HG03378 (cell line): ENCODE results near the gene SPR.

Experiments used
- ATAC-seq: cut with Tn5 transposase; IDR thresholded peaks from one replicate; pipeline ENCODE4 v1.9.1; 2021; ENCODE audit warnings: mild to moderate bottlenecking, moderate library complexity; ENCODE audit not compliant: unreplicated experiment

Gene SPR

DNA sequence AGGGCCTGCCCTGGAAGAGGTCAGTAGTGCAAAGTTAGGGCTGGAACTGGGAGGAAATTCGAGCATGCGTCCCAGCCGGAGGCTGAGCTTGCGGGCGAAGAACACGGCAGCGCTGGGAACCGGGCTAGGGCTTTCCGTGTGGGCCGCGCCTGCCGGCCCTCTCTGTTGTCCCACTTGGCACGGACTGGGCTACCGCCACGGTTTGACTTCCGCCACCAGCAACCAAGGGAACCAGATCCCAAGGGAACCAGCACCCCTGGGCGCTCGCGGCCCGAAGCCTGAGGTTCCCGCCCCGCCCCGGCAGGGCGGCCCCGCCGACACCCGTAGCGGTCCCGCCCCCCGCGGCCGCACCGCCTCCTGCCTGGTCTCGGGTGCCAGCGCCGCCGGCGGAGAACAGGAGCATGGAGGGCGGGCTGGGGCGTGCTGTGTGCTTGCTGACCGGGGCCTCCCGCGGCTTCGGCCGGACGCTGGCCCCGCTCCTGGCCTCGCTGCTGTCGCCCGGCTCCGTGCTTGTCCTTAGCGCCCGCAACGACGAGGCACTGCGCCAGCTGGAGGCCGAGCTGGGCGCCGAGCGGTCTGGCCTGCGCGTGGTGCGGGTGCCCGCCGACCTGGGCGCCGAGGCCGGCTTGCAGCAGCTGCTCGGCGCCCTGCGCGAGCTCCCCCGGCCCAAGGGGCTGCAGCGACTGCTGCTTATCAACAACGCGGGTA is at the start of gene SPR:
Gene SPR, plus strand, starts transcription at position 377 of the 708 bp plus-strand sequence. Its CDS starts 25 bp downstream, at position 402.
- peak; percentile 68 for ATAC-seq

DNA sequence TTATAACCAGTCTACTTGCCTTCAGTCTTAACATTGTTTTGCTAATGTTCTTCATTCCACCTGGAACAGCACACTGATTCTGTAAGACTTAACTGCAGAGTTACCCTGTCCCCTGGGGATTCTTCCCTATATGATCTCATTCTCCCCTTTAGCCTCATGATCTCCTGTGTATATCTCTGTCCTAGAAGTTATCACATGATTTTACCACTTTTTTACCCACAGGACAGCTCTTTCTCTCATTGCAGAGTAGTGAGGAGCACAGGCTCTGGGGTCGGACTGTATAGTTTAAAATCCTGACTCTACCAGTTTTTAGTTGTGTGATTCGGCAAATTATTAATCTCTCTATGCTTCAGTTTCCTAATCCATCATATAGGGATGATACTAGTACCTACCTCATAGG is 47.1 kb upstream of the SPR start:
- ATAC-seq = no peak

DNA sequence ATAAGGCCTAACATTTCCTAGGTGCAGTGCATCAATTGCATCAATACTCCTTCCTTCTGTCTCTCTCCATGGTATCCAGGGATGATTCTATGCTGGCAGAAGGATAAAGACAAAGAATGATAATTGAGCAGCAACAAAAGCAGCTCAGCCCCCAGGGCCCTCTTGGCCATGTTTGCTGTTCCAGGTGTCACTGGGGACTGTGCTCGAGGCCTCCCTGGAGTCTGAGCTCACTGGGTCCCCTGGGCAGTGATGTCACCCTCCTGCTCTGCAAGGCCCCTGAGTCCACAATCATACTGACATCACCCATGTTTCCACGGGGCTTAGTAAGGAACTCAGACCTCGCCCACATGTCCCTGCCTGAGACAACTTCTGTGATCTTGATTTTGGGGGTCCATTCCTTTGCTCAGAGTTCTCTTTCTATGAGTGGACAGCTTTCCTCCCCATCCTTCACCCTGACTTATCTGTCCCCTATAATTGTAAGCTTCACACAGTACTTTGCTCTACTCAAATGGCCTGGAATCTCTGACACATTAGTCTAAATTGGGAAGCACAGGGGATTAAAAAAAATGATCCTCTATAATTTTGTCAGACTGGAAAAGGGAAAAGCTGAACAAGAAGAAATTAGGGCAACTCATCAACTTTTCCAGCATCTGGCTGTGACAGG is 45.6 kb upstream of the SPR start:
- ATAC-seq = no peak

DNA sequence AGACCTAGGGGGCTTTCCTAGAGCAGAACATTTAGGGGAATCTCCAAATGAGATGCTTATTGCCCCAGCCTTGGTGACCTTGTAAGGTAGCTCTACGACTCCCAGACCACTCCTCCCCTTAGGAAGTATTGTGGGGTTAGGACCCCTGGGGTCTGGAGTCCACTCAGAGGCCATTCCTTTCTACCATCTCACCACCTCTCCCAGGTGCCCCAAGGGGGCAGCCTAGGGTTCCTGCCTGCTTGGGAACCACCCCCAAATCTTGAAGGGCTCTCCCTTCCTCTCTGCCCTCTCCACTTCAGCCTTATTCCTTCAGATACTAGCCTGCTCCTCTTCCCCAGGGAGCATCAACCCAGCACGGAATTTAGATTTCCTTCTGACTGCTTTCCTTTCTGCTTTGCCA is 43.9 kb upstream of the SPR start:
- ATAC-seq = no peak

DNA sequence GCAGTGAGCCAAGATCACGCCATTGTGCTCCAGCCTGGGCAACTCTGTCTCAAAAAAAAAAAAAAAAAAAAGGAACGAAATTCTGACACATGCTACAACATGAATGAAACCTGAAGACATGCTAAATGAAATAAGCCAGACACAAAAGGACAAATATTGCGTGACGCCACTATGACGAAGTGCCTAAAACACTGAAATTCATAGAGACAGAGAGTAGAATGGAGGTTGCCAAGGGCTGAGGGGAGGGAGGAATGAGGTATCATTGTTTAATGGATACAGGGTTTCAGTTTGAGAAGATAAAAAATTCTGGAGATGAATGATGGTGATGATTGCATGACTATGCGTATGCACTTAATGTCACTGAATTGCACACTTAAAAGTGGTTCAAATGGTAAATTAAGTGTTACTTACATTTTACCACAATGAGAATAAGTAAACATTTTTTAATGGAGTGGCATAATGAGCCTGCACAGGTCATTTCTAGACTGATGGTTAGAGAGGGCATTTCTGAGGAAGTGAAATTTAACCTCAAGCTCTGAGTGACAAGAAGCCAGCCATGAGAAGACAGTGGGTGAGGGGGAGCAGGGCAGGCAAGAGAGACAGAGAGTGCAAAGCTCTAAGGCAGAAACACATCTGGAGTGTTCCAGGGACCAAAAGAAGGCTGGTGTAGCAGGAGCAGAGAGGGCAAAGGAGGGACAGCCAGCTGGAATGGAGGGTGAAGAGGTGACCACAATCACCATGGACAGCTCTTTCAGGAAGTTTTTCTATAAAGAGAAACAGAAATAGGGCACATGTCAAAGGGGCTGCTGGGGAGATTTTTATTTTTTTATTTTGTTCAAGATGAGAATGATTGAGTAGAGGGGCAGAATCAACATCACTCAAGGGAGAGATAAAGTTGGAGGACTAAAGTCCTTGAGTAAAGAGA is 40.8 kb upstream of the SPR start:
- ATAC-seq = peak; percentile 98

DNA sequence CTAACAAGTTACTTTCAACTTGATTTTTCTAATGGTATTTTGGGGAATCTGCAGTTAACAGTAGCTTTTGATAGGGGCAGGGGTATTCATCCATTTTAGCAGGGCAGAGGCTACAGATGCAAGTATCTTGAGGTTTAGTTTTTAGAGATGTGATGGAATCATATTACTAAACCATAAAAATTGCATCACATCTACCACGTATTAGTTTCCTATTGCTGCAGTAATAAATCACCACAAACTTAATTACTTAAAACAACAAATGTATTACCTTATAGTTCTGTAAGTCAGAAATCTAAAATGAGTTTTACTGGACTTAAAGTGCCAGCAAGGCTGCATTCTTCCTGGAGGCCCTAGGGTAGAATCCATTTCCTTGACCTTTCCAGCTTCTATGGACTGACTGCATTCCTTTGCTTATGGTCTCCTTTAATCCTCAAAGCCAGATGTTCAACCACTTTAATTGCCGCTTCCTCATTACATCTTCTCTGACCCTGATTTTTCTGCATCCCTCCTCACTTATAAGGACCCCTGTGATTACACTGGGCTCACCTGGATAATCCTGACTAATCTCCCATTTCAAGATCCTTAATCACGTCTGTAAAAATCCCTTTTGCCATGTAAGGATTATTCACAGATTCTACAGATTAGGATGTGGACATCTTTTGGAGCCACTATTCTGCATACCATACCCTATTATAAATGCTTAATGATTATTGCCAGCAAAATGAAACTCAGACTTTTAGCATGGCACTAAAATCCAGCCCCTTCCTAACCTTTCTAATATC is 39.5 kb upstream of the SPR start:
- no peak for ATAC-seq

DNA sequence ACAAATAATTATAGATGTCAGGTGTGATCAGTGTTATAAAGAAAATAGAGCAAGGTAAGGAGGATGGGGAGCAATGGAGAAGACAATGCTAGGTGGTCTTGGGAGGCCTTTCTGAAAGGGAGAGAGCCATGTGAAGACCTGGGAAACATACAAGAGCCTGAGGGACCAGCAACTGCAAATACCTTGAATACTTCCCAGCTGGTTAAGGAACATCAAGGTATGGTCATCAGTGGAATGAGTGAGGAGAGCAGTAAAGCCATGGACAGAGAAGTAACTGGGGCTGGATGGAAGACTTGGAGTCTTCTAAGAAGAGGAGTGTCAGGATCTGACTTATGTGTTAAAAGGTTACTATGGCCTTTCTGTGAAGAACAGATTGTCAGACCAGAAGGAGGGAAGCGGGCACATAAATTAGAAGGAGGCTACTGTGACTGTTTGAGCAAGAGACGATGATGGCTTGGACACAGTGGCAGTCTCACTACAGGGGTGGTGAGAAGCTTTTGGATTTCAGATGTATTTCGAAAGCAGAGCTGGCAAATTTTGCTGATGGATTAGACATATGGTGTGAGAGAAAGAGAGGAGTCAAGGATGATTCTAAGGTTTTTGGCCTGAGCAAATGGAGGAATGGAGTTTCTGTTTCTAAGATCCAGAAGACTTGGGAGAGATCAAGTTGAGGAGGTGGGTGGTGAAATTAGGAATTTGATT is 38.6 kb upstream of the SPR start:
- ATAC-seq = no peak

DNA sequence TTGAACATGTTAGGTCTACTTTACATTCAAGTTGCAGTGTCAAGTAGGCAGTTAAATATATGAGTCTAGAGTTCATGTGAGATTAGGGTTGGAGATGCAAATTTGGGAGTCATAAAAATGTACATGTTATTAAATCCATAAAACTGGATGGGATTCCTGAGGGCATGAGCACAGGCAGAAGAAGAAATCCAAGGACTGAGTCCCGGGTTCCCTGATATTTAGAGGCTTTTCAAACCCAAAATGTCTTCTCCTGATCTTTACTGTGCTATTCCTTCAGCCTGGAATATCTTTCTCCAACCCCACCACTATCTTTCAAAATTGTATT is 38.1 kb upstream of the SPR start:
- ATAC-seq = no peak

DNA sequence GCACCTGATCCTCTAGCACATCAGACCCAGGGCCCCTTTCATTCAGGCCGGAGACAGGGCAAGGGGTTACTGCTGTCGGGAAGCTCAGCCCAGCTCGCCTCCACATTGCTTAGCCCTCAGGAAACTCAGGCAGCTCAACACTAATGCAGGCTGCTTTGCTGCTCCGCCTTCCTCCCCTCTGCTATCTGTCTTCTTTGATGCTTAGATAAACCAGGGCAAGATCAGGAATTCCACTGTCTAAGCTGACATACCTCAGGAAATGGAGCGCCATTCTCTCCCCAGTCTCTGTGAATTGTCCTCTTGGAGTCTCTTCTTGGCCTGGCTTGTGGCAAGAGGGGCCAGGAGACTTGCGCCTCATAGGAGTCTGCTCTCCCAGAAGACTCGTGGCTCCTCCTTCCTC is 35.9 kb upstream of the SPR start:
- no peak for ATAC-seq

DNA sequence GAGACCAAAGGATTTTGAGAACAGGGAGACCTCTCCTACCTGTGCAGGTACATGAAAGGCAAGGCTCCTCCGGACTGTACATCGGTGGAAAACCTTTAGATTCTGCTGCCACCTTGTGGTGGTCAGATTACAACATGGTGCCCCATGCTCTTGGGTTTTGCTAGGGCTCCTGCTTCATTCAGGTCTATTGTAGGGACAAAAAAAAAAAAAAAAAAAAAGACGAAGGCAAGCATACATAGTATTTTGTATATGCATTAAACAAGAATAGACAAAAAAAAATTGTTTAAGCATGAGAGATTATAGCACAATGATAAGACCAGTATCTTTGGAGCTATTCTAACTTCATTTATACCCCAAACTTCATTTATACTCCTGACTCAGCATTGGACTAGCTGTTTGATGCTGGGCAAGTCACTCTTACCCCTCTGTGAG is 27.4 kb upstream of the SPR start:
- peak; percentile 54 for ATAC-seq

DNA sequence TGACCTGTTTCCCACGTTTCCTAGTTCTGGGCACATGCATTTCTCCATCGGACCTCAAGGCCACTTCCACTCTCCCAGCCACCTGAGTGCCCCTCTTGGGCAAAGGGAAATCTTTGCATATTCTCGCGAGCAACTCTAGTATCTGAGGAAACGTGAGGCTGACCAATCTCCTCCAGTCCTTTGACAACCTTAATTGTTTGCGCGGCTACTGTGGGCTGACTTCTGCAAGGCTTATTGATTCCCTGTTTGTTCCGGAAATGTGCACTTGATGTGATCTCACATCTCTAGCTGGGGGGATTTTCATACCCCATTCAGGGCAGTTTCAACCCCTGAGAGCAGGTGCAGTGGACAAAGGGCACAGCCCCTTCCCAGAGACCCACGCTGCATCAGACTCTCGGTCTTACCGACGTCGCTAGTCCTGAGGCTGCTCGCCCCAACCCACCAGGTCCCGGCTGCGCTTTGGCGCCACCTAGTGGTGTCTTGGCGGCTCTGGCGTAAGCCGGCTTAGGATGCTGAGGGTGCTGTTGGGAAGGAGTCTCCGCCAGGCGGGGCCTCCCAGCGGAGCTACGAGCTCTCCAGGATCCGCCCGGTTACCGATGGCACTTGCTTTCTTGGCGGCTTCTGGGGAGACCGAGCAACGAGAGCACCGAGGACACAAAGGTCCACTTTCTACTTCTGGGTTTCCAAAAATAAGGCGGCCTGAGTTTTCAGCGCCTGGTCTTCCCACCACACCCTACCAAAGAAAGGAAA is 24.8 kb upstream of the SPR start:
- peak; percentile 81 for ATAC-seq

DNA sequence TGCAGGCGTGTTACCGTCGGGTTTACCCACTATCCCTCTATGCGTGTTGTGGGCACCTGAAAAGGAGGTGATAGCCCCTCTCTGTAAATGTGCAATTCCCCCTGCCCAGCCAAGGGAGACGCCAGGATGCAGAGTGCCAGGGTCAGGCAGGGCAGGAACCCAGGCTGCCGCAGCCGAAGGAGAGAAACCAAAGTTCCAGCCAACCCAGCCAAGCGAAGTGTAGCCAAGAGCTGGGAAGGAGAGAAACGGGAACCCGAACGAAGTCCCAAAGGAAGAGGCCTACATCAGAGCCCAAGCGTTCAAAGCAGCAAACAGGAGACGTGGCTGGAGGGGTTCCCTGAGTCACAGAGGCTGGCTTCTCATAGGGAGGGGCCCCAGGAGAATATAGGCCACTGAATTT is 24.2 kb upstream of the SPR start:
- no peak for ATAC-seq

DNA sequence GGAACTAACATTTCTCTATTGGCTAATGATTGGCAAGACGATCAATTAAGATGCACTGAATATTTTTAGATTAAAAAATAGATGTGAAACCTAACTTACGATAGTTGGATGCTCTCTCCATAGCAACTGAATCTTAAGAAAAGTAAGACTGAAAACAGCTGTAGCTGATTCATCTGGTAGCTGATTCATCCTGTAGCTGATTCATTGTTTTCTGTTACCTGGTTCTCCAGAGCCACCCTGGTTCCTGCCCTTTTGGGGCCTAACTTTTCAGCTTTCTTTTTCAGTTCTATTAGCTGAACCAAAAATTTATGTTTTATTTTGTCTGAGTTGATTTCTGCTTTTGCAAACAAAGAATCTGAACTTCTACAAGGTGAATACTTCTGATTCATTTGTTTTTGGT is 22.7 kb upstream of the SPR start:
- ATAC-seq = peak; percentile 59

DNA sequence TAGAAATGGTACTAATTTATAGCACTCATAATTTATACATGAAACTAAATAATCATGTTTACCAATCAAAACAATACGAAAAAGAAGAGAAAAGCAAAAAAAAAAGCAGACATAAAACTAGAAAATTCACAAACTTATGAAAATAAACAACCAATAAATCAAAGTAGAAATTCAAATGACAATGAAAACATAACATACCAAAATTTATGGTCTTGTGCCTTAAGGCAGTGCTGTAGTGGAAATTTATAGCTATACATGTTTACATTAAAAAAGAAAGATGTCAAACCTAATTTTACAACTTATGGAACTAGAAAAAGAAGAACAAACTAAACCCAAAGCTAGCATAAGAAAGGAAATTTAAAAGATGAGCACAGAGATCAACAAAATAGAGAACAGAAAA is 16.1 kb upstream of the SPR start:
- no peak for ATAC-seq

DNA sequence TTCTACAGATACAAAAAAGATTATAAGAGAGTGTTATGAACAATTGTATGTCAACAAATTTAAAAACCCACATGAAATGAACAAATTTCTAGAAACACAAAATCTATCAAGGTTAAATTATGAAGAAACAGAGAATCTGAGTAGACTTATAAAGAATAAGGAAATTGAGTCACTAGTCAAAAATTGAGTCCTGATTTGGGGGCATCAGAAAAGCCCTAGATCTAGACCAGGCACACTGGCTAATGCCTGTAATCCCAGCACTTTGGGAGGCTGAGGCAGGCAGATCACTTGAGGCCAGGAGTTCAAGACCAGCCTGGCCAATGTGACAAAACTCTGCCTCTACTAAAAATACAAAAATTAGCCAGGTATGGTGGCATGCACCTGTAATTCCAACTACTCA is 15.3 kb upstream of the SPR start:
- no peak for ATAC-seq

DNA sequence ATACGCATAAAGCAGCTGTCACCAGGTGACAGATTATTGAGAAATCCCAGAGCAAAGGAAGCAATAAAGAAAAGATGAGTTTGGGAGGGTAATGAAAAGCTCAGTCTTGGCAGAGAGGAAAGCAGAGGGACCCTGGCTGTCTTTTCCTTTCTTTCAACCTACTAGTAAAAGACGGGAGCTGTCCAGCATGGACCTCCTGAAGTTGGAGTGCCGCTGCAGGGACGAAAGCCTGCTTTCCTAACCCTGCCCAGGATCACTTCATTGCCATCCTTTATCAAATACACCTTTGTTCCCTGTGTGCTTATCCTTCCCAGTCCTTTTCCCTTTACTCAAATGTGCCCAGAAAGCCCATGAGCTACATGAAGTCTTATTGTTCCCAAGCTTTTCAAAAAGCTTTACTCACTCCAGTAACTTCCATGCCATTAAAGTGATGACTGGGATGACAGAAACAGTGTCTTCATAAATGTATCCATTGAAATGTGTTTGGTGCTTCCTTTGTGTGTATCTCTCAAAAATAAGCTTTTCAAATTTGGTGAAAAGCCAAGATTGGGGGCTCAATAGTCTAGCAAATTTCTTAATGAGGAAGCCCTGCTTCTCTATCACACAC is 3.7 kb upstream of the SPR start:
- ATAC-seq = no peak

DNA sequence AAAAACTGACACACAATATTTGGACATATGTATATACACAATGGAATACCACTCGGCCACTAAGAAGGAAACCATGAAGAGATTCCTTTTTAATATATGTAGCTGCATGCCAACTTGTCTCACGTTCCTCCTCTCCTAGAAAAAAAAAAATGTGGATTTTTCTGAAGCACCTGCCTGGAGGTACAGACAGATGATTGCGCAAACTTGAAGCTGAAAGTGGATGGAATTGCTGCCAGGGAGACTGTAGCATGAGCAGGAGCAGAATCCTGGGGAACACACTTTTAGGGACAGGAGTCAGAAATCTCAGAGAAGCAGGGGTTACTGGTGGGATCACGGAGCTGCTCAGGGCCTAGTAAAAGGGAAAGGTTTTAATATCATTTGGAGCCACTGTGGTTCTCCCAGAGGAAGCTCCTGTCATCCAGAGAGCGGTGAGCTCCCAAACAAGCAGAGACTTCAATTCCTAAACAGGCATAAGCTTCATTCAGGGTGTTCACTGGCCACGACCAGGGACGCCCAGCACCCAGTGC is 640 bp upstream of the SPR start:
- ATAC-seq = no peak

DNA sequence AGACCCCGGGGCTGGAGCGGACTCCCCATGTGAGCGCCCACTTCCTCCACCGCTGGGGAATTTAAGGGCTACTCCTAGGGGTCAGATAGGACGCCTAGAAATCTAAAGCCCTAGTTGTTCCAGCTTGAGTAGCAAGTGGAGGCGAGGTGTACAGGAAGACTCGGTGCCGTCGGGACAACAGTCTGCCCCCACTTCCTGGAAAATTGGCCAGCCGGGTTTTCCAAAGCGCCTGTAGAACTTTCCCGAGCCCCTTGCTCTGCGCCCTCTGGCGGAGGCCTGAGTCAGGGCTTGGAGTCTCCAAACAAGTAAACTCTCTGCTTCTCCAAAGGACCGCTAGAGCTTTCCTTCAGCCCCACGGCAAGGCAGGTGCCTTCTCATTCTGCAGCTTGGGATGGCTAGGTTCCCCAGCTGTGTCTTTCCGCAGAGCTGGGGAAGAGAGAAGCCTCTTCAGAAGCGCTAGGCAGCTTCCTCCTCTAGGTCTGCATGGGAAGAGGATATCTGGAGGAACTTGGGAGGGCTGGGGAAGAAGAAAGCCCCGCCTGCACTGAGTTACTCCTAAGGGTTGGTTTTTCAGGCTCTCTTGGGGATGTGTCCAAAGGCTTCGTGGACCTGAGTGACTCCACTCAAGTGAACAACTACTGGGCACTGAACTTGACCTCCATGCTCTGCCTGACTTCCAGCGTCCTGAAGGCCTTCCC is 681 bp downstream of the SPR start:
- peak; percentile 32 for ATAC-seq
